ENCODE measurements around the gene ANKRD33B.
"Not testable (repeated sequence)": the region's sequence is repeated elsewhere in the genome, so short reads cannot be mapped to it uniquely, and the experiment has no call there.

ANKRD33B gene

DNA sequence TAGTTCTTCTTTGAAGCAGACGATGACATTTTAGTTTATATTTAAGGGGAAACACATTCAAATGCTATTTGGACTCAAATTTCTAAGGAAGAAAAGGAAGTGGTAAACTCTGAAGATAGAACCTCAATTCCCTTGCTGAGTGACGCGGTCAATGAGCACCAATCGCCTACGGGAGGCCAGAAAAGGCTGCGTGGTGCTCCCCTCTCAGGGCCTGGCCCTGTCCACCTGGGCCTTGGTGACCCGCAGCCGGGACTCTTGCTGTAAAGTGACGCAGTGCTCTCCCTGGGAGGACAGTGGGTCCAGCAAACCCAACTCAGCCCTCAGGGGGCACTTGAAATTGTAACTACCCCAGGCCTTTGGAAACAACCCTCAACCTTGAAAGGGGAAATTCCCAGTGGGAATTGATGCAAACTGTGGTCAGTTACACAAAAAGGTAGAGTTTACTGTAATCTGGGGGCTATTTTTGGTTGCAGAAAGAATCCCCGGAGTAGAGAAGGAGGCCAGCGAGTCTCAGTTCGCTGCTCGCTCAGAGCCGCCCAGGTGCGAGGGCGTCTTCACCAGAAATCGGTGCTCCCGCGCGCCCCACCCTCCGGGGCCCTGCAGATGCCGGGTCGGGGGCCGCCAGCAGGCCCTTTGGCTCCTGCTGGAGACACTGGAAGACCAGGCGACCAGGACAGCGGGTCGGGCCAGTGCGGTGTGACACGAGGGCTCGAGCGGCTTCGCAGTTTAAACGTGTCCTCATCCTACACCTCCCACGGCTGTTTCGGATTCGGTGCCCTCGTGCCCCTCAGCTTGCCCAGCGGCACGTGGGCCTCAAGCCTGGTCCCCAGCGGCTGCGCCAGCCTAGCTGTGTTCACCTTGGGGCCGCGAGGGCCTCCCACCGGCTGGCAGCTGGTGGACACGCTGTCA is 1.4 kb upstream of the ANKRD33B start:
- no peak for DNase-seq

DNA sequence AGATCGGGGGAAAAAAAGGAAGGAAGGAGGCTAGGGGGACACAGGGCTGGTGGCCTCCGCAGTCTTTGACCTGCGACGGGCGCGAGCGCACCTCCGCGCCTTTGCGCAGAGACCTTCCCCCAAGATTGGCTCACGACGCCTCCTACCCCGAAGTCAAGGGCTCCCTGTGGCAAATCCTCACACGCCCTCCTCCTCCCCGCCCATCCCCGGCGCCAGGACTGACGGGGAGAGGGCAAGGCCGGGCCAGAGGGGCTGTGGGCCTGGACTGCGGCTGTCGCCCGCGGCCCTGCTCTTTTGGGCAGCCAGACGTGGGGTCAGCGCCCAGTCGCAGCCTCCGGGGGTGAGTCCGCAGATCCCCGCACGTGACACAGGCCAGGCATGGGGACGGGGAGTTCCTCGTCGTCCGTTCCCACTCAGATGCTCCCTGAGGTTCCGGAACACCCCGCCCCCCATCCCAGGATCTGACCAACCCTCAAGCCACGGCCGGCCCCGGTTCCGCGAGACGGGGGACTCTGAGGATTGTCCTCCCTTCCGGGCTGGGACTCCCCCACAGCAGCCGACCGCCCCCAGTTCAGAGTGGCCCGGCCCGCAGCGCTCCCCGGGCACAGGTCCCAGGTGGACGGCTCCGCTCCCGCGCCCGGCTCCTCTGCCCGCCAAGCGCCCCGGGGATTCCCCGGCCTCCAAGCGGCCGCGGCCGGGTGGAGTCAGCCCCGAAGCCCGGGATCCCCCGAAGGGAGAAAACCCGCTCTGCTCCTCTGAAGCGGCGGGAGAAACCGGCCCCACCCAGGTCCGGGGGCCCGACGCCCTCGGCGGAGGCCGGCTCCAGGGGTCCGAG is 543 bp upstream of the ANKRD33B start:
- DNase-seq: peak; percentile 43

DNA sequence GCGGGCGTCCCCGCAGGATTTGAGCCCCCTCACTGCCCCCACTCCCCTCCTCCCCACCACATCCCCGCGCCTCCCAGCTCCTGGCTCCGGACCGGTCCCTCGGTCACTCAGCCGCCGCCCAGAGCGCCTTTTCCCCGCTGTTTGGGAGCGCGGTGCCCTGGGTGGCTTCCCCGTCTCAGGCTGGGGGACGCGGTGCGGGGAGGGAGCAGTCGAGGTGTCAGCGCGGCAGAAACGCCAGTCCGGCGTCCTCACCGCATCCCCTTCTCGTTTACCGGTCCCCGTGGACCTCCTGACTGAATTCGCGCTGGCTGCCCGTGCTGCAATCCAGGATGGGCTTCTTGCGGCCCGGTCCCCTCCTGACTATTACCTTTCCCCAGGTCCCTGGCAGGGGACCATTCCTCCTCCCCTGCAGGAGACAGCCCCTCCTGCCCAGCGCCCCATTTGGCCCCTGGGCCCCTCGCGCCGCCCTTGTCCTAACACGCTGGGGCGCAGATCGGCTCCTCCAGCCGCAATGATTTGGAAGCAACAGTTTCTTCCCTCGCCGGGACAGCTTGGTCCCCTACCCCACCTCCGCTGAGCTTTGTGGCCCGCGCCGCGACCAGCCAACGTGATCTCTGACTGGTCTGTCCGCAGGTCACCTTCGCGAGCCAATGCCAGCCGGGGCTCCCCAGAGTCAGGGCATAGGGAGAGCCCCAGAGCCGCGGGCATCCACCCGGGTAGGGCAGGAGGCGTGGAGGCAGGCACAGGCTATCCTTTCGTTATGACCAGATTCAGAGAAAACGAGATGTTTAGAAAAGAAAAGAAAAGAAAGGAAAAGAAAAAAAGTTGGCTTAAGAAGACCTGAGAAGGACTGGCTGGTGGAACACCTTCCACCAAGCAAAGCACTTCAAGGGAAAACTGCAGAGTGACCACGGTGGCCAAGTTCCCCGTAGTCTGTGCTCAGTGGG is 1.2 kb downstream of the ANKRD33B start:
- no peak for DNase-seq

DNA sequence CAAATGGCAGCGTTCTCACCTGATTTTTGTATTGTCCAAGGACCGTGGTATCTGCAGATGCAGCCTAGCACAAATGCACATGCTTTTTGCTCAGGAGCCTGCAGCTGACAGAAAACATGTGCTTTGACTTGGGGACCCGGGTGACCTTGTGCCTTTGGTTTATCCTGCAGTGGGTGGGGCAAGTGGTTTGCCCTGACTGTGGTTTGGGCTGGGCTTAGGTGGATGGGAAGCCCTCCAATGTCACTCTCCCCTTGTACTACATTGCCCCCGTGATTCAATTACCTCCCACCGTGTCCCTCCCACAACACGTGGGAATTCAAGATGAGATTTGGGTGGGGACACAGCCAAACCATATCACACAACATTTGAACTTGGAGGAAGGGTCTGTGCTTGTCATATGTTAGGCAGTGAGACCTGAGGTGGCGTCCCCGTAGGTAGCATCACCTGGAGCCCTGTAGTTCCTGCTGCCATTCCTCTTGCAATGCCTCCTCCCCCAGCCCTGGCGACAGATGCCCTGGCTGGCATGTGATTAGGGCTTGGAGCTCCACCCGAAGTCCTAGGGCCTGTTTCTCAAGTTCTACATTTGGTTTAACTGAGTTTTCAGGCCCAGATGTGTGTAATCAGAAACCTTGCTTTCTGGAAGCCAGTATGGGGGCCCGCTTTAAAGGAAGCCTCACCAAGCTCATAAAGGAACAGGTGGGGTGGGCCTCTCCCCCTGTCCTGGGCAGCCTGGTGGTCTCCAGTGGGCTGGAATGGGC is 2.1 kb downstream of the ANKRD33B start:
- DNase-seq: no peak

DNA sequence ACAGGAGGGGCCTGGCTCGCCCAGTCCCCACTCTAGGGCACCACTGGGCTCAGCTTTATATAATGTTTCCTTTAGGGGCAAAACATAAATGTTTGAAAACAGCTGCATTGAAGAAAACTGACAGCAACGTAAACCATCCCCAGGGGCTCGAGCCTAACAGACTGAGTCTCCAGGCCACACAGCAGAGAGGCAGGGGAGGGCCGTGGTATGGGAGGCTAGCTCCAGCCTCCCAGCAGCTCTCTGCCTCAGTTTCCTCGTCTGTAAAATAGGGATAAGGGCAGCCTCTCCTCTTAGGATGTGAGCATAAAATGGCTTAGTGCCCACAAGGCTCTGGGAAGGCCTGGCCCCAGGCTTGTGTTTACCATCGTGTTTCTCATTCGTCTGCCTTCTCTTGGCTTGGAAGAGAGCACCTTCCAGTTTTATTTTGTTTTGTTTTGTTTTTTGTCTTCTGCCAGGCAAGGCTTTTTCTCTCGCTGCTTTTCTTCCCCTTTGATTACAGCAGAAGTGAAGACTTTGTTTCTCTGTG is 2.7 kb downstream of the ANKRD33B start:
- DNase-seq: no peak

- DNase-seq: no peak
Measured at GRCh38 chr5:10567121-10567591, 3.3 kb downstream of the ANKRD33B start.

DNA sequence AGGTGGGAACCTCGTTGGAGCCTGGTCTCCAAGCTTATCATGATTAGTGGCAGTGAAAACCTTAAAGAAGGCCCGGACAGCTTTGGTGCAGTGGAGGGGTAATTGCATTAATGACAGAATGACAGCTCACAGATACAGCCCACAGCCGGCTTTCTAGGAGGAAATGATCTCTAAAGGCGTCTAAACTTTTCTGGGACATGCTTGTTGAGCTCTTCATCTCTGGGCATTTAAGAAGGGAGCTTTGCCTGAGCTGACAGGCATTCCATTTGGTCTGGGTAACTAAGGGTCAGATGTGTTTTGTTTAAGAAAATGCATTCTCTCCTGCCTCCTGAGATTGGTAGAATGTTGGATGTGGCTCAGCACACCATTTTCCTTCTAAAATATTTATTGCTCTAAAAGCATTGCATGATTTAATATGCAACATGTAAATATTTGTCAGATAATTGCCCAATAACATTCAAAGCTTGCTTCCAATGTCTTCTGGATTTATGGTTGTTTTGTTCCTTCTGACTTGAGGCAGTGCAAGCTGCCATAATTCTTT is 4.0 kb downstream of the ANKRD33B start:
- no peak for DNase-seq

DNA sequence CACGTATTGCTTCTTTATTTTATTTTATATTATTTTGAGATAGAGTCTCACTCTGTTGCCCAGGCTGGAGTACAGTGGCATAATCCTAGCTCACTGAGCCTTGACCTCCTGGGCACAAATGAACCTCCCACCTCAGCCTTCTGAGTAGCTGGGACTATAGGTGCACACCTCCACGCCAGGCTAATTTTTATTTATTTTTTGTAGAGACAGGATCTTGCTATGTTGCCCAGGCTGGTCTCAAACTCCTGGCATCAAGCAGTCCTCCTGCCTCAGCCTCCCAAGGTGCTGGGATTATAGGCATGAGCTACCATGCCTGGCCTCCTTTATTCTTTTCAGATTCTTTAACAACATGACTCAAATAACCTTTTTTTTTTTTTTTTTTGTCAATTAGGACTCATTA is 6.7 kb downstream of the ANKRD33B start:
- not testable (repeated sequence) for DNase-seq

DNA sequence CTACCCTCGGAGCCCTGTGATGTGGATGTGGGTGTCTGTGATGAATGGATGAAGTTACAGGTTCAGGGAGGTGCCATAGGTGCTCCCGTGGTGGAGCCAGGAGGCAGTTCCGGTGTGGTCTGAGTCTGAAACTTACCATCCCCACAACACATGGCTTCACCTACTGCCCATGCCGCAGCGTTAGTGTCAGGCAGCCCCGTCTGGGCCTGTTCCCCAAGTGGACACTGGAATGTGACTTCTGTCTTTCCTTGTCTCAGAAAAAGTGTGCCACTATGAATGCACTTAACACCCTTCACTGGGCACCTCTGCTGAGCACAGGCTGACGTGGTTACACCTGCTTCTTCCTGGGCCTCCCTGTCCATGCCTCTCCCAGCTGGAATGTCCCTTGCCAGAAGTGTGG is 8.6 kb downstream of the ANKRD33B start:
- DNase-seq: no peak

DNA sequence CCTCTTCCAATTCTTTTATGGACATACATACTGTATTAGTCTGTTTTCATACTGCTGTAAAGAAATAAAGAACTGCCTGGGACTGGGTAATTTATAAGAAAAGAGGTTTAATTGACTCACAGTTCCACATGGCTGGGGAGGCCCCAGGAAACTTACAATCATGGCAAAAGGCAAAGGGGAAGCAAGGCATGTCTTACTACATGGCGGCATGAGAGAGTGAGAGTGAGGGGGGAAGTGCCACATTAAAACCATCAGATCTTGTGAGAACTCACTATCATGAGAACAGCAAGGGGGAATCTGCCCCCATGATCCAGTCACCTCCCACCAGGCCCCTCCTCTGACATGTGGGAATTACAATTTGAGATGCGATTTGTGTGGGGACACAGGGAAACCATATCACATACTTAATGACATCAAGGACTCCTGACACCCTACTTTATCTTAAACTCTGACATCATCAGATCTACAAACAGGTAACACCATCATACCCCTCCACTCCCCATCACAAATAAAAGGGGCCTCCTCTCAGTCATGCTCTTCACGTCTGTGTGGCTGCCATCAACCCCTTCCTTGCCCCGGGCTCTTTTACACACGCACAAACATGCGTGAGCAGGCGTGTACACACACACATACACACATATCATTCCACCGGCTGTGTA is 9.7 kb downstream of the ANKRD33B start:
- no peak for DNase-seq

- not testable (repeated sequence) for DNase-seq
Measured at GRCh38 chr5:10574879-10575278, 11.0 kb downstream of the ANKRD33B start.

DNA sequence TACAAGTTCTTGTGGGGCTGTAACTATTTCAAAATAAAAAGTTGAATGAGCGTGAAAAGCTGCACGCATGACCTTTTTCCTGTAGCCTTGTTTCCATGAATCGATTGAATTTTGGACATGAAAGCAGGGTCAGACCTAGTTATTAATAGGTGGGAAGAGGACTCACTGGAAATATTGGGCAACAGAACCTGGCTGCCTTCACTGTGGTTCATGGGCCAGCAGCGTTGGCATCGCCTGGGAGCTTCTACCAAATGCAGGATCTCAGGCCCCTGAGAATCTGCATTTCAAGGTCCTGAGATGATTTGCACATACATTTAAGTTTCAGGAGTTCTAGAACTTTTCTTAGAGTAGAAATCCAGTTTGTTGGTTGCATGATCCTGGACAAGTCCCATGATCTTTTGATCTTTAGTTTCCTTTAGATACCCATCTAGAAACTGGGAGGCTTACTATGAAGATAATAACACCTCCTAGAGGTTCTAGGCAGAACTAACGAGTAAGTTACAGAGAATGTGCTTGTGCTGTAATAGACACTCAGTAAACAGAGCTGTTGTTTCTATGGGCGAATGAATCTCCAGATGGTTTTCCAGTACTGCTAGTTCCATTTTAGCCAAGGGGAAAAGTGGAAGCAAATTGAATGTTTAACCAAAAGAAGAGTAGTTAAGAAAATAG is 12.4 kb downstream of the ANKRD33B start:
- DNase-seq: no peak

- DNase-seq: no peak
Measured at GRCh38 chr5:10576790-10577189, 12.9 kb downstream of the ANKRD33B start.

DNA sequence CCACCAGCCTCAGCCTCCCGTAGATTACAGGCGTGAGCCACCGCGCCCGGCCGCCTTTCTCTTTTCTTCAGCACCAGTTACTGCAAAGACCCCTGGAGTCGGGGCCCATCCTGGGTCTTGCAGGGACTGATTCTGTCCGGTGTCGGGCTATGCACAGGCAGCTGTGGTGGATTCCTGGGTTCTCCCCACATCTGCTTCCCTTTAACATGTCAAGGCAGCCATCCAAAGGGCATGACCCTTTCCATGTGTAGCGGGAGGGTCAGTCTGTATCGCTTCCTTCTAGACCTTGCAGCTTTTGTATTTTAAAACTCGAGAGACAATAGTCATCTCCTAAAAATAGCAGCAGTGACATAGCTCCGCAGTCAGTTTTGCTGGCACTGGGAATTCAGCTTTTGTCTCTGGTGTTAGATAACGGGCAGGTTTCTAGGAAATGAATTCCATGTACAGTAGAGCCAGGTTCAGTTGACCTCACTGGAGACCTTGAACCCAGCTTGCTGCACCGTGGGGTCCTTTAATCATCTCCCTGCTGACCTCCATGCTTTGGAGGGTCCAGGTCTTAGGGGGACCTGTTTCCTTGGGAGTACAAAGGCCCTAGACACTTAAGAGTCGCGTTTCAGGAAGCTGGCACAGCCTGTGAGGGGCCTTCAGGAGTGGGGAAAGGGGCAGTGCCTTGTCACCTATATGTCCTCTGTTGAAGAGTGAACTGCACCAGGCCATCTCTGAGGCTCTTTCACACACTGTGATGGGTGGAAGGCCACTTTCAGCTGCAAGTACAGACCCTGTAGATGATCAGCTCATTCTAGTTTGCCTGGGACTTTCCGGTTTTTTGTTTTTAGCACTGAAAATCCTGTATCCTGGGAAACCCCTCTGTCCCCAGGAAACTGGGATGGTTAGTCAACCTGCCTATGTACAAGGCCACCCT is 13.8 kb downstream of the ANKRD33B start:
- no peak for DNase-seq

- no peak for DNase-seq
Measured at GRCh38 chr5:10578293-10578665, 14.4 kb downstream of the ANKRD33B start.

DNA sequence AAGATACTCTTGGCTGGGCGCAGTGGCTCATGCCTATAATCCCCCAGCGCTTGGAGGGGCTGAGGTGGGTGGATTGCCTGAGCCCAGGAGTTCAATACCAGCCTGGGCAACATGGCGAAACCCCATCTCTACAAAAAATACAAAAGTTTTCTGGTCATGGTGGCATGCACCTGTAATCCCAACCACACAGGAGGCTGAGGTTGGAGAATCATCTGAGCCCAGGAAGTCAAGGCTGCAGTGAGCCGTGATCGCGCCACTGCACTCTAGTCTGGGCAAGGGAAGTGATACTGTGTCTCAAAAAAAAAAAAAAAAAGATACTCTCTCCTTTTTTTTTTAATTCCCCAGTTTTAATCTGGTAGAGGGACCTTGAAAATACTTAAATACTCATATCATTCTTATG is 15.0 kb downstream of the ANKRD33B start:
- DNase-seq: no peak

- DNase-seq: no peak
Measured at GRCh38 chr5:10579536-10580521, 16.0 kb downstream of the ANKRD33B start.

All from right hindlimb (tissue), 1 donor.